ENCODE data around the gene FLCN.

The FLCN gene

GRCh38 chr17:17235212-17236174 lies 1.5 kb downstream of the FLCN start:
- peak; percentile 40 for DNase-seq

GRCh38 chr17:17232303-17232621 lies 4.7 kb downstream of the FLCN start:
- no peak for DNase-seq

GRCh38 chr17:17231621-17232302 lies 5.2 kb downstream of the FLCN start:
- no peak for DNase-seq

GRCh38 chr17:17229416-17230384 lies 7.3 kb downstream of the FLCN start:
- no peak for DNase-seq

GRCh38 chr17:17228521-17229279 lies 8.3 kb downstream of the FLCN start:
- DNase-seq = no peak

GRCh38 chr17:17227608-17228520 lies 9.1 kb downstream of the FLCN start:
- DNase-seq = no peak

- DNase-seq = no peak
Measured at GRCh38 chr17:17226451-17227265, 10.3 kb downstream of the FLCN start.

- no peak for DNase-seq
Measured at GRCh38 chr17:17225901-17226300, 11.1 kb downstream of the FLCN start.

- DNase-seq = no peak
Measured at GRCh38 chr17:17224137-17224536, 12.8 kb downstream of the FLCN start.

GRCh38 chr17:17223736-17224135 lies 13.2 kb downstream of the FLCN start:
- DNase-seq = no peak

GRCh38 chr17:17221329-17221728 lies 15.6 kb downstream of the FLCN start:
- no peak for DNase-seq

GRCh38 chr17:17220529-17220928 lies 16.4 kb downstream of the FLCN start:
- DNase-seq = no peak

GRCh38 chr17:17217995-17218394 lies 19.0 kb downstream of the FLCN start:
- no peak for DNase-seq

GRCh38 chr17:17216776-17217175 lies 20.2 kb downstream of the FLCN start:
- no peak for DNase-seq

GRCh38 chr17:17216236-17216635 lies 20.7 kb downstream of the FLCN start:
- no peak for DNase-seq

GRCh38 chr17:17215575-17215974 lies 21.4 kb downstream of the FLCN start:
- DNase-seq = no peak

- no peak for DNase-seq
Measured at GRCh38 chr17:17214646-17215436, 22.1 kb downstream of the FLCN start.

GRCh38 chr17:17213775-17214174 lies 23.2 kb downstream of the FLCN start:
- DNase-seq = no peak

GRCh38 chr17:17207998-17208397 lies 29.0 kb downstream of the FLCN start:
- no peak for DNase-seq

Data from DMS79 (cell line).